ENCODE data around the gene MARCHF4. TPM values are rescaled to one million over a fixed set of nuclear protein-coding genes. Genes with fewer than 3 reads are reported as not detected.

The MARCHF4 gene
- total and polyA plus RNA-seq, 4 experiments from 2014 or later, result not detected

DNA sequence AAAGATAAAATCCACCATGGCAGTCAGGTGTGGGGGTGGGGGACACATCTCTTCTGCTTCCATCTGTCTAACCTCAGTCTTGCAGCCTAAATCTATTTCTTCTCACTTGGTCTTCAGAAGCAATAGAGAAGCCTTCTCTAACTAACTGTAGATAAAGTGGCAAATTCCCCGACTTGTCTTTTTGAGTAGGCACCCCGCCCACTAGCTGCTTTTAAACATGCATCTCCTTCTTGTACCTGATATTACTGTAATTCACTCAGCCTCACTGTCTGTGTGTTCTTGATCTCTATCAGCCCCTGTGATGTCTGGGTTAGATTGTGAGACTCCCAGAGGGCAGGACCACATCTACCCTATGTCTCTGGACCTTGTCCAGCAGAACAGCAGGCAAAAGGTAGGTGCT lies 6.8 kb downstream of the MARCHF4 start:
- H3K27me3 ChIP-seq (ENCODE audit: insufficient read depth, low read length), result peaks cover 8% of the 10 kb centered on the region
- ChIA-PET POLR2A (ENCODE audit: partially characterized antibody) (no interaction called here), CTCF (ENCODE audit: partially characterized antibody) (interaction anchor here (2.5 kb wide), 1 partner anchor 39 kb away, joined by 8 read pairs; no protein-coding TSS in a partner anchor)
- H3K27ac Mint-ChIP-seq, result no peak overlapping the region
- H3K4me3 Mint-ChIP-seq, result no peak overlapping the region
- no peak overlapping the region for H3K27ac ChIP-seq (ENCODE audit: low read depth, low read length)
- DNase-seq, result no peak
- peaks cover 0 to 3% (median 0%) of the 10 kb centered on the region in 8 donors for H3K9me3 Mint-ChIP-seq
- H3K36me3 ChIP-seq (ENCODE audit: insufficient read depth, low read length), result no peaks in the 10 kb centered on the region
- intact Hi-C loops (cut with micrococcal nuclease), result no loop called here
- peaks cover 0 to 6% of the 10 kb centered on the region in 2 donors for H3K36me3 Mint-ChIP-seq
- peaks cover 29 to 43% of the 10 kb centered on the region in 2 donors for H3K27me3 Mint-ChIP-seq
- H3K4me1 Mint-ChIP-seq, result peaks cover 1 to 12% (median 6%) of the 10 kb centered on the region in 4 donors
- H3K4me1 ChIP-seq (ENCODE audit: insufficient read depth, low read length), result no peaks in the 10 kb centered on the region
- no peak overlapping the region for H3K4me3 ChIP-seq (ENCODE audit: low read length in 2 of 2)
- H3K9me3 ChIP-seq (ENCODE audit: control insufficient read depth in 1 of 2, low read length in 2 of 2), result no peaks in the 10 kb centered on the region

GRCh38 chr2:216363221-216363620 lies 9.1 kb downstream of the MARCHF4 start:
- peaks cover under 1% of the 10 kb centered on the region for H3K27me3 ChIP-seq (ENCODE audit: insufficient read depth, low read length)
- no peaks in the 10 kb centered on the region for H3K4me1 ChIP-seq (ENCODE audit: insufficient read depth, low read length)
- no peak for DNase-seq
- POLR2A ChIA-PET (ENCODE audit: partially characterized antibody), result interaction anchor here (1.3 kb wide), 1 partner anchor 10 kb away, joined by 4 read pairs; no protein-coding TSS in a partner anchor
- Mint-ChIP-seq H3K36me3 (no peaks in the 10 kb centered on the region), H3K27me3 (peaks cover 12 to 25% of the 10 kb centered on the region in 2 donors), H3K27ac (peak overlapping the region in 1 of 7 donors; percentile 53), H3K4me3 (no peak overlapping the region), H3K4me1 (peaks cover 0 to 7% (median 5%) of the 10 kb centered on the region in 4 donors), H3K9me3 (no peaks in the 10 kb centered on the region)
- intact Hi-C loops (cut with micrococcal nuclease), result no loop called here
- H3K4me3 ChIP-seq (ENCODE audit: low read length in 2 of 2), result no peak overlapping the region
- H3K9me3 ChIP-seq (ENCODE audit: control insufficient read depth in 1 of 2, low read length in 2 of 2), result no peaks in the 10 kb centered on the region
- no peak overlapping the region for H3K27ac ChIP-seq (ENCODE audit: low read depth, low read length)
- no peaks in the 10 kb centered on the region for H3K36me3 ChIP-seq (ENCODE audit: insufficient read depth, low read length)
- CTCF ChIA-PET (ENCODE audit: partially characterized antibody), result interaction anchor here (1.9 kb wide), 1 partner anchor 41 kb away, joined by 6 read pairs; no protein-coding TSS in a partner anchor

GRCh38 chr2:216362730-216363129 lies 9.6 kb downstream of the MARCHF4 start:
- POLR2A ChIA-PET (ENCODE audit: partially characterized antibody), result interaction anchor here (1.3 kb wide), 1 partner anchor 10 kb away, joined by 4 read pairs; no protein-coding TSS in a partner anchor

DNA sequence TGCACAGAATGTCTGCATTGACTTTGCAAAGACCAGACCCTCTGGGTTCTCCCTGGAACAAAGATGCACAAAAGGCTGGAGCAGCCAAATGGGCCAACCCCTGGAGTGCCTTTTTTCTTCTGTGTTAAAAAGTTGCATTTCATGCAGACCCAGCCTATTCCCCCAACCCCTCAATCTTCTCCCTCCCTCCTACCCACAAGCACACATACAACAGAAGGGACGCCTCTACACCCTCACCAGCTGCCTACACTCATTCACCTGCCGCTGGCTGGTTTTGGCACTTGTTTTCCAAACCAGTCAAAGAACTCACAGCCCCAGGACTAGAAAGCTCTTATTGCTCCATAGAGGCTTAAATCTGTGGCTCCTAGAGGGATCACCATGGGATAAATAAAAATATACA lies 16.6 kb downstream of the MARCHF4 start:
- no peak overlapping the region for H3K4me3 ChIP-seq (ENCODE audit: low read length in 2 of 2)
- Mint-ChIP-seq H3K9me3 (no peaks in the 10 kb centered on the region), H3K4me1 (peaks cover 33 to 42% (median 39%) of the 10 kb centered on the region in 4 donors), H3K27me3 (no peaks in the 10 kb centered on the region), H3K27ac (peak overlapping the region in 4 of 7 donors; percentile 3 to 53 (median 40)), H3K4me3 (no peak overlapping the region), H3K36me3 (no peaks in the 10 kb centered on the region)
- H3K36me3 ChIP-seq (ENCODE audit: insufficient read depth, low read length), result no peaks in the 10 kb centered on the region
- H3K4me1 ChIP-seq (ENCODE audit: insufficient read depth, low read length), result peaks cover 45% of the 10 kb centered on the region
- CTCF ChIA-PET (ENCODE audit: partially characterized antibody), result no interaction called here
- H3K27me3 ChIP-seq (ENCODE audit: insufficient read depth, low read length), result no peaks in the 10 kb centered on the region
- intact Hi-C loops (cut with micrococcal nuclease), result no loop called here
- no peak overlapping the region for H3K27ac ChIP-seq (ENCODE audit: low read depth, low read length)
- POLR2A ChIA-PET (ENCODE audit: partially characterized antibody), result no interaction called here
- H3K9me3 ChIP-seq (ENCODE audit: control insufficient read depth in 1 of 2, low read length in 2 of 2), result no peaks in the 10 kb centered on the region
- DNase-seq, result no peak

More at GRCh38 chr2:216362730-216363129, 9.6 kb downstream of the MARCHF4 start:
- H3K27ac Mint-ChIP-seq, result no peak overlapping the region
- intact Hi-C loops (cut with micrococcal nuclease), result no loop called here
- Histone ChIP-seq H3K4me1 (ENCODE audit: insufficient read depth, low read length) (no peaks in the 10 kb centered on the region), H3K27ac (ENCODE audit: low read depth, low read length) (no peak overlapping the region), H3K4me3 (ENCODE audit: low read length in 2 of 2) (no peak overlapping the region), H3K27me3 (ENCODE audit: insufficient read depth, low read length) (no peaks in the 10 kb centered on the region), H3K9me3 (ENCODE audit: control insufficient read depth in 1 of 2, low read length in 2 of 2) (no peaks in the 10 kb centered on the region), H3K36me3 (ENCODE audit: insufficient read depth, low read length) (no peaks in the 10 kb centered on the region)
- H3K4me1 Mint-ChIP-seq, result peaks cover 0 to 7% (median 5%) of the 10 kb centered on the region in 4 donors
- H3K4me3 Mint-ChIP-seq, result no peak overlapping the region
- H3K9me3 Mint-ChIP-seq, result no peaks in the 10 kb centered on the region
- no peaks in the 10 kb centered on the region for H3K36me3 Mint-ChIP-seq
- DNase-seq, result no peak
- CTCF ChIA-PET (ENCODE audit: partially characterized antibody), result no interaction called here
- H3K27me3 Mint-ChIP-seq, result peaks cover 8 to 22% of the 10 kb centered on the region in 2 donors

- peaks cover 47 to 56% (median 53%) of the 10 kb centered on the region in 4 donors for H3K4me1 Mint-ChIP-seq
- no peaks in the 10 kb centered on the region for H3K27me3 Mint-ChIP-seq
- Histone ChIP-seq H3K9me3 (ENCODE audit: control insufficient read depth in 1 of 2, low read length in 2 of 2) (no peaks in the 10 kb centered on the region), H3K36me3 (ENCODE audit: insufficient read depth, low read length) (no peaks in the 10 kb centered on the region), H3K4me3 (ENCODE audit: low read length in 2 of 2) (no peak overlapping the region), H3K4me1 (ENCODE audit: insufficient read depth, low read length) (peaks cover 59% of the 10 kb centered on the region), H3K27me3 (ENCODE audit: insufficient read depth, low read length) (no peaks in the 10 kb centered on the region), H3K27ac (ENCODE audit: low read depth, low read length) (peak overlapping the region; percentile 33)
- peak overlapping the region; percentile 74 to 93 (median 88) for H3K27ac Mint-ChIP-seq
- no peak for DNase-seq
- ChIA-PET CTCF (ENCODE audit: partially characterized antibody) (interaction anchor here (1.2 to 4.9 kb wide), 4 partner anchors 9 to 49 kb away, joined by 3 to 66 read pairs (median 11); no protein-coding TSS in a partner anchor), POLR2A (ENCODE audit: partially characterized antibody) (interaction anchor here (1.8 kb wide), 1 partner anchor 18 kb away, joined by 6 read pairs; the partner anchor contains the start of gene MARCHF4)
- no peaks in the 10 kb centered on the region for H3K9me3 Mint-ChIP-seq
- peak overlapping the region in 6 of 8 donors; percentile 38 to 87 (median 58) for H3K4me3 Mint-ChIP-seq
- H3K36me3 Mint-ChIP-seq, result no peaks in the 10 kb centered on the region
- intact Hi-C loops (cut with micrococcal nuclease), result loop anchor here (5.0 kb wide), 1 partner anchor 33 kb away; no protein-coding TSS in a partner anchor
Measured at GRCh38 chr2:216354306-216354705, 18.0 kb downstream of the MARCHF4 start.

GRCh38 chr2:216352653-216353270 lies 19.5 kb downstream of the MARCHF4 start:
- Histone ChIP-seq H3K27me3 (ENCODE audit: insufficient read depth, low read length) (no peaks in the 10 kb centered on the region), H3K27ac (ENCODE audit: low read depth, low read length) (peak overlapping the region; percentile 7), H3K36me3 (ENCODE audit: insufficient read depth, low read length) (no peaks in the 10 kb centered on the region), H3K4me1 (ENCODE audit: insufficient read depth, low read length) (peaks cover 72% of the 10 kb centered on the region), H3K9me3 (ENCODE audit: control insufficient read depth in 1 of 2, low read length in 2 of 2) (no peaks in the 10 kb centered on the region), H3K4me3 (ENCODE audit: low read length in 2 of 2) (peak overlapping the region in 1 of 2 donors; percentile 32)
- CTCF ChIA-PET (ENCODE audit: partially characterized antibody), result interaction anchor here (1.0 to 4.9 kb wide), 8 partner anchors 8 to 243 kb away, joined by 3 to 66 read pairs (median 5); no protein-coding TSS in a partner anchor
- peak in 4 of 5 donors; percentile 64 to 74 (median 68) for DNase-seq
- Mint-ChIP-seq H3K4me3 (peak overlapping the region; percentile 65 to 87 (median 76)), H3K36me3 (no peaks in the 10 kb centered on the region), H3K27ac (peak overlapping the region; percentile 74 to 96 (median 89)), H3K27me3 (no peaks in the 10 kb centered on the region), H3K9me3 (no peaks in the 10 kb centered on the region), H3K4me1 (peaks cover 58 to 66% (median 62%) of the 10 kb centered on the region in 4 donors)
- POLR2A ChIA-PET (ENCODE audit: partially characterized antibody), result interaction anchor here (0.8 to 2.7 kb wide), 14 partner anchors 9 to 295 kb away, joined by 3 to 11 read pairs (median 4); partner anchors contain the start of genes MARCHF4 and SMARCAL1
- intact Hi-C loops (cut with micrococcal nuclease), result loop anchor here (2.0 to 5.0 kb wide), 2 partner anchors 35 to 60 kb away; partner anchors contain the start of gene SMARCAL1

Data from CD4-positive, alpha-beta memory T cell (primary cell).